Measurements from ENCODE around the gene ZFP36L1.
A peak's percentile ranks its signal among the peaks of the same experiment; 100 is the strongest.

The ZFP36L1 gene, protein sequence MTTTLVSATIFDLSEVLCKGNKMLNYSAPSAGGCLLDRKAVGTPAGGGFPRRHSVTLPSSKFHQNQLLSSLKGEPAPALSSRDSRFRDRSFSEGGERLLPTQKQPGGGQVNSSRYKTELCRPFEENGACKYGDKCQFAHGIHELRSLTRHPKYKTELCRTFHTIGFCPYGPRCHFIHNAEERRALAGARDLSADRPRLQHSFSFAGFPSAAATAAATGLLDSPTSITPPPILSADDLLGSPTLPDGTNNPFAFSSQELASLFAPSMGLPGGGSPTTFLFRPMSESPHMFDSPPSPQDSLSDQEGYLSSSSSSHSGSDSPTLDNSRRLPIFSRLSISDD

DNA sequence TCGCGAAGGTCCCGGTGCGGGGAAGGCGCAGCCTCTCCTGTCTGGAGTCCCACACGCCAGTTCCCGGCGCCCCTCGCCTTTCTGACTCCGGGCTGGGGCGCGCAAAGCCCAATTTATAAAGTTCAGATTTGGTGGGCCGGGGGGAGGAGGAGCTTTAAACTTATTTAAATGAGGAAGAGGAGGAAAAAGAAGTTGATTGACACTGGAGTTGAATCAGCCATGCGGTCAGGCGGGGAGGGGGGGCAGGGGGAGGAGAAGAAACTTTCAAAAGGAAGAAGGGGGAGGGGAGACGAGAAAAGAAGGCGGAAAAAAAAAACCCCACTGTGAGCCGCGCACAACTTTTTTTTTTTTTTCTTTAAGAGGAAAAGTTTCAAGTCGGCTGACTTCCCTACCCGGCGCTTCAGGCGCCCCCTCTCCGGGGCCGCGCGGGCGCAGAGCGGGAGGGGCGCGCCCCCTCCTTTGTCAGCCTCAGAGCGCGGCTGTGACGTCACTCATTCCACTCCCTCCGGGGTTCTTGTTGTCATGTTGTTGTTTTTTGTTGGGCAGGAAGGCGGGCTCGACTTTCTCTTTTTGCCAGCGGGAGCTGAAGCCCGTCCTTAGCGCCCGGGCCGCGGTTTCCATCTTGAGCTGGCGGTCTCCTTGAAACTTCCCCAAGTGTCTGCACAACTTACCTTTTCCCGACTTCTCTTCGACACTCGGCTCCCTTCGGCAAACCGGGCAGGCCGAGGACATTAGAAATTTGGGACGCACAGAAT is at the start of gene ZFP36L1:
Gene ZFP36L1, minus strand, starts transcription at position 89 of the 755 bp plus-strand sequence. CDS start 129 bp downstream, outside the sequence.
- no peaks in the 10 kb centered on the region for H3K27me3 ChIP-seq (ENCODE audit: control insufficient read depth, insufficient read depth, low read length)
- no peaks in the 10 kb centered on the region for H3K9me3 ChIP-seq (ENCODE audit: control insufficient read depth, insufficient read depth, low read length)
- peak within 1 kb of the TSS; percentile 99 for H3K9ac ChIP-seq (ENCODE audit: low read depth, low read length)
- peaks cover 22% of the 10 kb centered on the region for H3K36me3 ChIP-seq (ENCODE audit: control insufficient read depth, insufficient read depth, low read length)
- peaks cover 15% of the 10 kb centered on the region for H3K4me1 ChIP-seq (ENCODE audit: control insufficient read depth, insufficient read depth, low read length)
- H3K4me3 ChIP-seq (ENCODE audit: low read depth, low read length): peak within 1 kb of the TSS; percentile 100

DNA sequence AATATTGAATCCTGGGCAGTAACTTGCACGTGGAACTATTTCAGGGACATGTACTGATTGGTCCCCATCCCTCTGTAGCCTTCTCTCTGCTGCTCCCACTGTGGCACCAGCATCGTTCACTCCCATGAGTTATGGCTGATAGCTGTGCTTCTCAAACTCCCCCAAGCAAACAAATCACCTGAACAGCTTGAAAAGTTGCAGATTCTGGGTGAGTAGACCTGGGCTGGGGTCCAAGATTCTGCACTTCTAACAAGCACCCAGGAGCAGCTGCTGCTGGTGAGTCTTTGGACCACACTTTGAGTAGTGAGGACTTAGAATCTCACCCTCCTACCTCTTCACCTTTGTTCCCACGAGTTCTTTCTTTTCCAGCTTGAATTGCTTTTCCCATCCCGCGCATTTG is 49.4 kb upstream of the ZFP36L1 start:
- Histone ChIP-seq H3K9me3 (ENCODE audit: control insufficient read depth, insufficient read depth, low read length) (no peaks in the 10 kb centered on the region), H3K36me3 (ENCODE audit: control insufficient read depth, insufficient read depth, low read length) (no peaks in the 10 kb centered on the region), H3K4me3 (ENCODE audit: low read depth, low read length) (no peak overlapping the region), H3K9ac (ENCODE audit: low read depth, low read length) (no peak overlapping the region), H3K4me1 (ENCODE audit: control insufficient read depth, insufficient read depth, low read length) (no peaks in the 10 kb centered on the region), H3K27me3 (ENCODE audit: control insufficient read depth, insufficient read depth, low read length) (no peaks in the 10 kb centered on the region)

DNA sequence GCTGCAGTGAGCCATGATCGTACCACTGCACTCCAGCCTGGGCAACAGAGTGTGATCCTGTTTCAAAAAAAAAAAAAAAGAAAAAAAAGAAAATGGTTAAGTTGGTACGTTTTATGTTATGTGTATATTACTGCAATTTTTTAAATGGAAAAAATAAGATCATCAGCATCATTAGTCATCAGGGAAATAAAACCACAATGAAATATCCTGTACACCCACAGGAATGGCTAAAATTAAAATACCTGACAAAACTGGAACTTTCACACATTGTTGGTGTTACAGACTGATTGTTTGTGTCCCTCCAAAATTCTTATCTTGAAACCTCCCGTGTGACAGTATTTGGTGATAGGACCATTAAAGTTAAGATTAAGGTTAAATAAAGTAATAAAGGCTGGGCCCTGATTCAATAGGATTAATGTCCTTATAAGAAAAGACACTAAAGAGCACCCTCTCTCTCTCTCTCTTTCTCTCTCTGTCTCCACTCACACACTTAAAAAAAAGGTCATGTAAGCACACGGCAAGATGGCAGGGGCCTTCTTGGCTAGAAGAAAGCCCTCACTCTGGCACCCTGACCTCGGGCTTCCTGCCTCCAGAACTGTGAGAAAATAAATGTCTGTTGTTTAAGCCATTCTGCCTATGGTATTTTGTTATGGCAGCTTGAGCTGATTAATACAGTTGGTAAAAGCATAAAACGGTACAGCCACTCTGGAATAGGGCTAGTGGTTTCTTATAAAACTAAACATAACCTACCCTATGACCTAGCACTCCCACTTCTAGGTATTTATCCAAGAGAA is 48.3 kb upstream of the ZFP36L1 start:
- no peaks in the 10 kb centered on the region for H3K27me3 ChIP-seq (ENCODE audit: control insufficient read depth, insufficient read depth, low read length)
- H3K4me1 ChIP-seq (ENCODE audit: control insufficient read depth, insufficient read depth, low read length): no peaks in the 10 kb centered on the region
- no peaks in the 10 kb centered on the region for H3K9me3 ChIP-seq (ENCODE audit: control insufficient read depth, insufficient read depth, low read length)
- no peak overlapping the region for H3K4me3 ChIP-seq (ENCODE audit: low read depth, low read length)
- no peak overlapping the region for H3K9ac ChIP-seq (ENCODE audit: low read depth, low read length)
- H3K36me3 ChIP-seq (ENCODE audit: control insufficient read depth, insufficient read depth, low read length): no peaks in the 10 kb centered on the region

DNA sequence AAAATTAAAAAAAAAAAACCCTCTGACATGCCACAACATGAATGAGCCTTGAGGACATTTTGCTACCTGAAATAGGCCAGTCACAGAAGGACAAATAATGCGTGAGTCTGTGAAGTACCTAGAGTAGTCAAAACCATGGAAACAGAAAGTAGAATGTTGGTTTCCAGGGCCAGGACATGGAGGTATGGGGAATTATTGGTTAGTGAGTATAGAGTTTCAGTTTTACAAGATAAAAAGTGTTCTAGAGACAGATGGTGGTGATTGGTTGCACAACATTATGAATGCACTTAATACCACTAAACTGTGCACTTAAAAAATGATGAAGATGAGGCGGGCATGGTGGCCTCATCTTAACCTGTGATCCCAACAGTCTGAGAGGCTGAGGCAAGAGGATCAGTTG is 47.6 kb upstream of the ZFP36L1 start:
- Histone ChIP-seq H3K27me3 (ENCODE audit: control insufficient read depth, insufficient read depth, low read length) (no peaks in the 10 kb centered on the region), H3K4me1 (ENCODE audit: control insufficient read depth, insufficient read depth, low read length) (no peaks in the 10 kb centered on the region), H3K9ac (ENCODE audit: low read depth, low read length) (no peak overlapping the region), H3K9me3 (ENCODE audit: control insufficient read depth, insufficient read depth, low read length) (no peaks in the 10 kb centered on the region), H3K4me3 (ENCODE audit: low read depth, low read length) (no peak overlapping the region), H3K36me3 (ENCODE audit: control insufficient read depth, insufficient read depth, low read length) (no peaks in the 10 kb centered on the region)

- H3K4me1 ChIP-seq (ENCODE audit: control insufficient read depth, insufficient read depth, low read length): no peaks in the 10 kb centered on the region
- no peak overlapping the region for H3K9ac ChIP-seq (ENCODE audit: low read depth, low read length)
- no peaks in the 10 kb centered on the region for H3K27me3 ChIP-seq (ENCODE audit: control insufficient read depth, insufficient read depth, low read length)
- H3K4me3 ChIP-seq (ENCODE audit: low read depth, low read length): no peak overlapping the region
- H3K9me3 ChIP-seq (ENCODE audit: control insufficient read depth, insufficient read depth, low read length): no peaks in the 10 kb centered on the region
- no peaks in the 10 kb centered on the region for H3K36me3 ChIP-seq (ENCODE audit: control insufficient read depth, insufficient read depth, low read length)
Measured at GRCh38 chr14:68836082-68836481, 43.2 kb upstream of the ZFP36L1 start.

GRCh38 chr14:68834816-68835215 is 41.9 kb upstream of the ZFP36L1 start:
- H3K9ac ChIP-seq (ENCODE audit: low read depth, low read length): no peak overlapping the region
- H3K9me3 ChIP-seq (ENCODE audit: control insufficient read depth, insufficient read depth, low read length): no peaks in the 10 kb centered on the region
- no peaks in the 10 kb centered on the region for H3K27me3 ChIP-seq (ENCODE audit: control insufficient read depth, insufficient read depth, low read length)
- no peaks in the 10 kb centered on the region for H3K4me1 ChIP-seq (ENCODE audit: control insufficient read depth, insufficient read depth, low read length)
- no peaks in the 10 kb centered on the region for H3K36me3 ChIP-seq (ENCODE audit: control insufficient read depth, insufficient read depth, low read length)
- no peak overlapping the region for H3K4me3 ChIP-seq (ENCODE audit: low read depth, low read length)

DNA sequence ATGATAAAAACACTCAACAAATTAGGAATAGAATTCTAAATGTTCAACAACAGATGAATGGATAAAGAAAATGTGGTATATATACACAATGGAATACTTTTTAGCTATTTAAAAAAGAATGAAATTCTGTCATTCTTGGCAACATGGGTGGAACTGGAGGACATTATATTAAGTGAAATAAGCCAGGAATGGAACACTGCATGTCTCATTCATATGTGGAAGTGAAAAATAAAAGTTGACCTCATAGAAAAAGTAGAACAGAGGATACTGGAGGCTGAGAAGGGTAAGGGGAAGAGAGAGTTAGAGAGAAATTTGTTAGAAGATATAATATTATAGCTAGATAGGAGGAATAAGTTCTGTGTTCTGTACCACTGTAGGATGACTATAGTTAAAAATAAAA is 35.8 kb upstream of the ZFP36L1 start:
- Histone ChIP-seq H3K36me3 (ENCODE audit: control insufficient read depth, insufficient read depth, low read length) (no peaks in the 10 kb centered on the region), H3K4me1 (ENCODE audit: control insufficient read depth, insufficient read depth, low read length) (no peaks in the 10 kb centered on the region), H3K9me3 (ENCODE audit: control insufficient read depth, insufficient read depth, low read length) (no peaks in the 10 kb centered on the region), H3K27me3 (ENCODE audit: control insufficient read depth, insufficient read depth, low read length) (no peaks in the 10 kb centered on the region), H3K9ac (ENCODE audit: low read depth, low read length) (no peak overlapping the region), H3K4me3 (ENCODE audit: low read depth, low read length) (no peak overlapping the region)

GRCh38 chr14:68825729-68826128 is 32.9 kb upstream of the ZFP36L1 start:
- Histone ChIP-seq H3K4me3 (ENCODE audit: low read depth, low read length) (no peak overlapping the region), H3K36me3 (ENCODE audit: control insufficient read depth, insufficient read depth, low read length) (no peaks in the 10 kb centered on the region), H3K9ac (ENCODE audit: low read depth, low read length) (no peak overlapping the region), H3K4me1 (ENCODE audit: control insufficient read depth, insufficient read depth, low read length) (no peaks in the 10 kb centered on the region), H3K9me3 (ENCODE audit: control insufficient read depth, insufficient read depth, low read length) (no peaks in the 10 kb centered on the region), H3K27me3 (ENCODE audit: control insufficient read depth, insufficient read depth, low read length) (no peaks in the 10 kb centered on the region)

DNA sequence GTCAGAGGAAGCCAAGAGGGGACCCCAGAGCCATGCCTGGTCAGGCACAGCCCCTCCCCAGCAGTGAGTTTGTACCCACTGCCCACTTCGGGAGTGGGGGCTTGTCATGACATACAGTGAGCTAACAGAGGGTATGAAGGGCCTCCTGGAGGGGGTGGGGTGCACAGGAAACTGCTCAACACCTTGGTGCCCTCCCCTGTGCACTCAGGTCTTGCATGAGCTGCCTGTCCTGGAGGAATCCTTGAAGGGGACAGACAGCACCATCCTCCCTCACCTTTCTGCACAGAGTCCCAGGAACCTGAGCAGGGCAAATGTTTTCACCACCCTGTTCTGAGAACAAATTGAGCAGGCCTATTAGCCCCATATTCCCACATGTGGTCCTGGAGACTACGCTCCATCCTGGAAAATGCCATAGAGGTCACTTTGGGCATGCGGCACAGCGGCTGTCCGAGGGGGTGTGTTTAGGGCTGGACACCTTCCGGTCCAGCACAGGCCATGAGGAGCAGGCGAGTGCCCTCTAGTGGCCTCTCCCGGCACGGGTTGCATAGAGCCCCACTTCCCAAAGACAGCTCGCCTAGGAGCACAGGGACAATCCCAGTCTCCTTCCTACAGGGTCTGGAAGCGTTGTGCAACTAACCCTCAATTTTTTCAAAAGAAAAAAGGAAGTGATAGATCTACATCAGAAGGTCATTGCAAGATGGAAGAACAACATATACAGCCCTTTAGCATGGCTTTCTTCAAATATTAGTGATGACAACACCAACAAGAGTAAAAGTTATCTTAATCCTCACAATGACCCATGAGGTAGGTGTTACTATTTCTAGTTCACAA is 31.9 kb upstream of the ZFP36L1 start:
- H3K27me3 ChIP-seq (ENCODE audit: control insufficient read depth, insufficient read depth, low read length): no peaks in the 10 kb centered on the region
- peaks cover 6% of the 10 kb centered on the region for H3K4me1 ChIP-seq (ENCODE audit: control insufficient read depth, insufficient read depth, low read length)
- H3K36me3 ChIP-seq (ENCODE audit: control insufficient read depth, insufficient read depth, low read length): no peaks in the 10 kb centered on the region
- no peak overlapping the region for H3K9ac ChIP-seq (ENCODE audit: low read depth, low read length)
- no peaks in the 10 kb centered on the region for H3K9me3 ChIP-seq (ENCODE audit: control insufficient read depth, insufficient read depth, low read length)
- H3K4me3 ChIP-seq (ENCODE audit: low read depth, low read length): no peak overlapping the region

GRCh38 chr14:68824207-68824516 is 31.3 kb upstream of the ZFP36L1 start:
- Histone ChIP-seq H3K27me3 (ENCODE audit: control insufficient read depth, insufficient read depth, low read length) (no peaks in the 10 kb centered on the region), H3K4me3 (ENCODE audit: low read depth, low read length) (no peak overlapping the region), H3K9me3 (ENCODE audit: control insufficient read depth, insufficient read depth, low read length) (no peaks in the 10 kb centered on the region), H3K4me1 (ENCODE audit: control insufficient read depth, insufficient read depth, low read length) (peaks cover 9% of the 10 kb centered on the region), H3K36me3 (ENCODE audit: control insufficient read depth, insufficient read depth, low read length) (no peaks in the 10 kb centered on the region), H3K9ac (ENCODE audit: low read depth, low read length) (no peak overlapping the region)
